Gastroesophageal sphincter (tissue), 4 donors: ENCODE results near the gene PEMT. TPM values are rescaled to one million over a fixed set of nuclear protein-coding genes. Genes with fewer than 3 reads are reported as not detected.

Experiments
- ATAC-seq: fragments of 150-250 bp; one replicate; pipeline ENCODE4 v1.9.1; 2016; ENCODE audit warnings: mild to moderate bottlenecking, moderate library complexity
- H3K27ac ChIP-seq, 4 donors: fragments of 200-600 bp; sonication (generic) in 3 of 4; 1 replicate in 3 of 4; 2 replicates in 1 of 4; pipeline ENCODE4 v1.5.1; 2016 to 2019
- H3K27me3 ChIP-seq: fragments of 200-600 bp; sonication (generic); one replicate; pipeline ENCODE4 v1.5.1; 2019
- H3K36me3 ChIP-seq, 2 donors: fragments of 200-600 bp; sonication (generic); one replicate each; pipeline ENCODE4 v1.5.1; 2019; ENCODE audit warnings: control low read depth in 1 of 2
- H3K4me1 ChIP-seq, 3 donors: fragments of 200-600 bp; sonication (generic); 1 replicate in 2 of 3; 2 replicates in 1 of 3; pipeline ENCODE4 v1.5.1; 2016 to 2019; ENCODE audit warnings: control low read depth in 2 of 3
- H3K4me3 ChIP-seq, 2 donors: fragments of 200-600 bp; sonication (generic); one replicate each; pipeline ENCODE4 v1.5.1; 2019; ENCODE audit warnings: mild to moderate bottlenecking in 1 of 2, moderate library complexity in 1 of 2
- H3K9me3 ChIP-seq, 3 donors: fragments of 200-600 bp; sonication (generic); one replicate each; pipeline ENCODE4 v1.5.1; 2017 to 2019; ENCODE audit warnings: control low read depth in 2 of 3
- CTCF ChIP-seq, 4 experiments: fragments of 200-600 bp in 2 of 4; fragments of 450-650 bp in 2 of 4; sonication (generic) in 1 of 4; IDR thresholded peaks; one replicate each; pipeline ENCODE4 v1.5.1; 2017 to 2019; ENCODE audit warnings: antibody characterized with exemption in 4 of 4, mild to moderate bottlenecking in 2 of 4, moderate library complexity in 2 of 4
- EP300 ChIP-seq: sonication (generic); formaldehyde crosslinking; IDR thresholded peaks from one replicate; pipeline ENCODE4 v1.6.1; 2017; ENCODE audit warnings: antibody characterized with exemption, mild to moderate bottlenecking
- POLR2A ChIP-seq, 2 donors: fragments of 450-650 bp; IDR thresholded peaks; one replicate each; pipeline ENCODE4 v1.6.1; 2017; ENCODE audit warnings: antibody characterized with exemption in 2 of 2, mild to moderate bottlenecking in 2 of 2, moderate library complexity in 1 of 2
- POLR2AphosphoS5 ChIP-seq: sonication (generic); formaldehyde crosslinking; IDR thresholded peaks from one replicate; pipeline ENCODE4 v1.6.1; 2017; ENCODE audit warnings: antibody characterized with exemption
- WGBS, 2 donors: methylation state at CpG; one replicate each; pipeline ENCODE4 v1.1.5; 2018; ENCODE audit warnings: low coverage in 1 of 2; 5-methylcytosine and 5-hydroxymethylcytosine counted together
- total RNA-seq, 4 donors: library from RNA; depleted of rRNA; stranded (reverse); fragments of >200 nt; gene quantifications; one replicate each; pipeline ENCODE4 v1.1.0, GENCODE V29; 2016

Gene PEMT
- total RNA-seq, 4 donors from 2014 or later: 8.6 to 20.7 (median 17.5) TPM

- no peak for ATAC-seq
- TF ChIP-seq EP300 (no peak), POLR2A (IDR thresholded peaks at IDR 0.05) (no peak), CTCF (IDR thresholded peaks at IDR 0.05) (no peak), POLR2AphosphoS5 (no peak)
- WGBS, 2 donors: 29 to 46% methylated on average over 2 to 3 of the region's 7 CpGs
- Histone ChIP-seq H3K4me1 (no peaks in the 10 kb centered on the region), H3K4me3 (no peak overlapping the region), H3K36me3 (peaks cover 0 to 2% of the 10 kb centered on the region in 2 donors), H3K9me3 (no peaks in the 10 kb centered on the region), H3K27me3 (no peaks in the 10 kb centered on the region), H3K27ac (no peak overlapping the region)
These were observed 87.9 kb downstream of the PEMT start for GRCh38 chr17:17503566-17504130.

- no peaks in the 10 kb centered on the region for H3K36me3 ChIP-seq
- WGBS, 2 donors: 83 to 84% methylated on average over 11 to 18 of the region's 21 CpGs
- no peaks in the 10 kb centered on the region for H3K9me3 ChIP-seq
- no peaks in the 10 kb centered on the region for H3K4me1 ChIP-seq
- TF ChIP-seq POLR2A (IDR thresholded peaks at IDR 0.05) (no peak), CTCF (IDR thresholded peaks at IDR 0.05) (no peak), EP300 (no peak), POLR2AphosphoS5 (no peak)
- no peaks in the 10 kb centered on the region for H3K27me3 ChIP-seq
- ATAC-seq: no peak
- no peak overlapping the region for H3K4me3 ChIP-seq
- no peak overlapping the region for H3K27ac ChIP-seq
These were observed 88.6 kb downstream of the PEMT start for GRCh38 chr17:17502741-17503565.

- H3K27ac ChIP-seq: no peak overlapping the region
- ATAC-seq: no peak
- 0 to 38% methylated on average over 1 to 10 of the region's 14 CpGs for WGBS, 2 donors
- H3K9me3 ChIP-seq: no peaks in the 10 kb centered on the region
- TF ChIP-seq EP300 (no peak), POLR2A (IDR thresholded peaks at IDR 0.05) (no peak), CTCF (IDR thresholded peaks at IDR 0.05) (no peak), POLR2AphosphoS5 (no peak)
- no peaks in the 10 kb centered on the region for H3K36me3 ChIP-seq
- no peak overlapping the region for H3K4me3 ChIP-seq
- H3K27me3 ChIP-seq: no peaks in the 10 kb centered on the region
- peaks cover 0 to 8% (median 5%) of the 10 kb centered on the region in 3 donors for H3K4me1 ChIP-seq
These were observed 90.4 kb downstream of the PEMT start for GRCh38 chr17:17500999-17501605.

- no peak overlapping the region for H3K27ac ChIP-seq
- WGBS, 2 donors: no CpG with 5 or more reads among the region's 17 CpGs
- ATAC-seq: no peak
- no peaks in the 10 kb centered on the region for H3K36me3 ChIP-seq
- no peak overlapping the region for H3K4me3 ChIP-seq
- peaks cover 0 to 23% (median 14%) of the 10 kb centered on the region in 3 donors for H3K4me1 ChIP-seq
- H3K27me3 ChIP-seq: no peaks in the 10 kb centered on the region
- H3K9me3 ChIP-seq: no peaks in the 10 kb centered on the region
- TF ChIP-seq POLR2AphosphoS5: no peak
- TF ChIP-seq CTCF (IDR thresholded peaks at IDR 0.05): no peak
- no peak for TF ChIP-seq POLR2A (IDR thresholded peaks at IDR 0.05)
- no peak for TF ChIP-seq EP300
These were observed 91.9 kb downstream of the PEMT start for GRCh38 chr17:17499402-17500145.
